ENCODE data around the gene SBSN. TPM values are rescaled to one million over a fixed set of nuclear protein-coding genes. Genes with fewer than 3 reads are reported as not detected.

Gene SBSN
- total RNA-seq, 1 donor, result not detected

DNA sequence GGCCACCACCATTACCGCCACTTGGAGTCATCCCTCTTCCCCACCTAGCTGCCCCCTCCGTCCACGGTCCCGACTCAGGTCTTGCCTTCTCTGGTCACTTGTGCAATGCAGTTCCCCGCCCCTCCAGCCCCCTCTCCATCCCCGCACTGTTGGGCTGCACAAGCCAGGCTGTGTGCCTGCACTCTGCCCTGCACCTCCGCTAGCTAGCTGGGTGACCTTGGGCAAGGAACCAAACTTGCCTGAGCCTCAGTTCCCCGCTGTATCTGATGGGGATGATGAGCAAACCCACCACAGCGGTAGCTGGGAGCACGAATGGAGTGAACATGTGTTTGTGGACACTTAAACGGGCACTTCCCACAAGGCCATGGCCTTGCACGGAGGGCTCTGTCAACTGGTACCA is 11.7 kb upstream of the SBSN start:
- no peak for TF ChIP-seq CTCF (IDR thresholded peaks at IDR 0.05; ENCODE audit: insufficient read depth, low read depth, low read length)
- H3K4me3 ChIP-seq (ENCODE audit: low read depth, low read length), result no peak overlapping the region
- DNase-seq (ENCODE audit: low read depth), result no peak

- H3K4me3 ChIP-seq (ENCODE audit: low read depth, low read length), result no peak overlapping the region
- no peak for DNase-seq (ENCODE audit: low read depth)
- TF ChIP-seq CTCF (IDR thresholded peaks at IDR 0.05; ENCODE audit: insufficient read depth, low read depth, low read length), result no peak
These were observed 11.2 kb upstream of the SBSN start for GRCh38 chr19:35539314-35539713.

GRCh38 chr19:35534803-35535480 is 6.8 kb upstream of the SBSN start:
- DNase-seq (ENCODE audit: low read depth), result no peak
- no peak for TF ChIP-seq CTCF (IDR thresholded peaks at IDR 0.05; ENCODE audit: insufficient read depth, low read depth, low read length)
- H3K4me3 ChIP-seq (ENCODE audit: low read depth, low read length), result no peak overlapping the region

DNA sequence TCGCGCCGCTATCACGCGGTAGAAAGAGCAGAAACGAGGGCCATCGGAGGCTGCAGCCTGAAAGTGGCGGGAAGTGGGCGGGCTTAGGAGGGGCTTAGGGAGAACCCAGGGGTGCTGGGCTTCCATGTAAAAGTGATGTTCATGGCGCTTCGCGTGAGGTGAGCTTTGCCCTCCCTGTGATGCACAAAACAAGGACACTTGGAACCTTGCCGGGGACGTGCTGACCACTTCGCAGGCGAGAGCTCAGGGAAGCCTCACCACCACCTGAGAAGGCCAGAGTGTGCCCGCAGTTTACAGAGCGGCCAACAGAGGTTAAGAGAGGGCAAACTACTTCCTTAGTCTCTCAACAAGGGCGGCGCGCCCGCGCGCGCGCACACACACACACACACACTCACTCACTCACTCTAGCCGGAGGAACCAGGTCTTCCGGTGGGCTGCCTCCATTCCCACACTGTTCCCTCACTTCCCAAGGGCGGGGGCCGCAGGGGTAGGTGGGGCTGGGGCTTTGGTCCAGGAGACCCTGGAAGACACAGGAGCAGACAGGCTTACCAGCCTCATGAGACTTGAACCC is 5.8 kb upstream of the SBSN start:
- no peak for DNase-seq (ENCODE audit: low read depth)
- no peak for TF ChIP-seq CTCF (IDR thresholded peaks at IDR 0.05; ENCODE audit: insufficient read depth, low read depth, low read length)
- no peak overlapping the region for H3K4me3 ChIP-seq (ENCODE audit: low read depth, low read length)

DNA sequence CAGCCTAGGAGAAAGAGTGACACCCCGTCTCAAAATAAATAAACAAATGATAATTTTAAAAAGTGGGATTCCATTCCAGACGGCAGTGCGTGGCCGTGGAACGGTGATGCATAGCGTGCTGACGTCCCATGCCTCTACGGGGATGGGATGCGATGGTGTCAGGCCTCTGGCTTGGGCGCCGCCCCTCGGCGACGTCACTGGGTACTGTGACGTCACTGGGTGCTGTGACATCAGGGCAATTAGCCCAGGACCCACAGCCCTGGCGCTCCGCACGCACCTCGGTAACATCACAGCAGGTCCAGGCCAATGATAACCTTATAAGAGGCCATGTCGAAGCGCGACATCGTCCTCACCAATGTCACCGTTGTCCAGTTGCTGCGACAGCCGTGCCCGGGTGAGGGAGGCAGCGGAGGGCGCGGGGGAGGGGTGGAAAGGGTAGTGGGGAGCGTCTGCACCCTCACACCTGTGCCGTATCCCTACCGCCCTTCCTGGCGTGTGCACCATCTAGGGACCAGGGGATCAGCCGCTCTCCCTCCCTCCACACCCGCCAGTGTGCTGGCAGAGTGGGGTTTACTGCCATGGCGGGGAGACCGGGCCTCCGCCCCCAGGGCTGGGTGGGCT is 5.2 kb upstream of the SBSN start, which contains the start of gene GAPDHS:
Gene GAPDHS (plus strand): TSS at position 256 of the 621 bp plus-strand sequence. CDS start 72 bp downstream, at position 328.
- no peak for TF ChIP-seq CTCF (IDR thresholded peaks at IDR 0.05; ENCODE audit: insufficient read depth, low read depth, low read length)
- no peak within 1 kb of the TSS for H3K4me3 ChIP-seq (ENCODE audit: low read depth, low read length)
- no peak for DNase-seq (ENCODE audit: low read depth)

DNA sequence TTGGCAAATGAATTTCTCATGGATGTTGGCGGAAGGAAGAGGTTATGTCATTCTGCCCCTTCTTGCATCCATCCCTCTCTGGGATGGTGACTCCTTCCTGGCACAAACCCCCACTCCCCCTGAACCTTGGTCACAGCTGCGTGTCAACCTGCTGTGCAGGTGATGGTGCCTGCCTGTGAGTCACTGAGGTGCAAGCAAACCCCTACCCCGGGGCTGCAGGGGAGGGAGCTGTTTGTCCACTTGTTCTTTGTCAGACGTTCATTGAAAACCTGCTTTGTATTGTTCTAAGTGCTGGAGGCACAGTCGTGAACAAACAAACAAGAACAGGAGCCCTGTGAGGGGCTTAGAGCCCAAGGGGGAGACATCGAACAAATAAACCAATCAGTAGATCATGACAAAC is 3.2 kb upstream of the SBSN start:
- no peak overlapping the region for H3K4me3 ChIP-seq (ENCODE audit: low read depth, low read length)
- TF ChIP-seq CTCF (IDR thresholded peaks at IDR 0.05; ENCODE audit: insufficient read depth, low read depth, low read length), result no peak
- no peak for DNase-seq (ENCODE audit: low read depth)

All from fibroblast of villous mesenchyme (primary cell).